ENCODE results near the gene FOXJ1.

- TF ChIP-seq CTCF (IDR thresholded peaks at IDR 0.05) (no peak), POLR2A (IDR thresholded peaks at IDR 0.05) (no peak)
Observed at GRCh38 chr17:76130473-76130872, 10.6 kb downstream of the FOXJ1 start.

All from thyroid gland (tissue), 4 donors.